AG08395 (cell line): ENCODE results near the gene SLC27A1.
"Not testable (repeated sequence)": the region's sequence is repeated elsewhere in the genome, so short reads cannot be mapped to it uniquely, and the experiment has no call there.

Source experiments
- DNase-seq: peaks from one replicate; pipeline ENCODE4 v3.0.0; 2012; ENCODE audit warnings: mixed read lengths, low spot score

Gene SLC27A1

DNA sequence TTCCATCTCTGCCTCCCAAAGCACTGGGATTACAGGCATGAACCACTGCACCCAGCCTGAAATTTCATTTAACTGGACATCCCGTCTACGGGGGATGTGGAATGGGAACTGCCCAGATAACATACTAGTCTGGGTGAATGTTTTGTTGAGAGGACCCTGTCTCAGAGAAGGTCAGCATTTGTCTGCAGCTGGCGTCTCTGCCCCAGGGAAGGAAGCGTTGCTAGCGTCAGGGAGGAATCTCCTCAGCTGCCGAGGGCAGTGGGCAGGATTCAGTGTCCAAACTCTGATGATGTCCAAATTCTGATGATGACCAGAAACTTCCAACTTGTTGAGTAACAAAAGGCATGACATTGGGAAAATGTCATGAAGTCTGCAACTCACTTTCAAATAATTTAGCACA lies 12.7 kb upstream of the SLC27A1 start:
- DNase-seq: no peak

- DNase-seq: no peak
Measured at GRCh38 chr19:17458970-17459369, 11.4 kb upstream of the SLC27A1 start.

GRCh38 chr19:17460372-17461230 lies 9.7 kb upstream of the SLC27A1 start, which contains the start of gene NXNL1:
TSS of gene NXNL1 (minus strand) at chr19:17460926. CDS start at chr19:17460869, 57 bp downstream.
- no peak for DNase-seq

DNA sequence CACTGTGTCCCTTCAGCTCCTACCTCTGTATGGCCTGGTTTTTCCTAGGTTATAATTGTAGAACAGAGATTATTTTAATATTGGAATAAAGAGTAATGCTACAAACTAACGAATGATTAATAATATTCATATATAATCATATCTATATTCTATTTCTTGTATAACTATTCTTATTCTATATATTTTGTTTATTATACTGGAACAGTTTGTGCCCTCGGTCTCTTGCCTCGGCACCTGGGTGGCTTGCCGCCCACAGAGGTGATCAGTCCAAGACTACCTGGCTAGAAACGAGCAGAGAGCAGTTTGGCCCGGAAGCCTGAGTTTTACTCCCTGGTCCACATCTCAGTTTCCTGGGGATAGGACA lies 3.9 kb upstream of the SLC27A1 start:
- no peak for DNase-seq

- DNase-seq: no peak
Measured at GRCh38 chr19:17467471-17468301, 2.6 kb upstream of the SLC27A1 start.

DNA sequence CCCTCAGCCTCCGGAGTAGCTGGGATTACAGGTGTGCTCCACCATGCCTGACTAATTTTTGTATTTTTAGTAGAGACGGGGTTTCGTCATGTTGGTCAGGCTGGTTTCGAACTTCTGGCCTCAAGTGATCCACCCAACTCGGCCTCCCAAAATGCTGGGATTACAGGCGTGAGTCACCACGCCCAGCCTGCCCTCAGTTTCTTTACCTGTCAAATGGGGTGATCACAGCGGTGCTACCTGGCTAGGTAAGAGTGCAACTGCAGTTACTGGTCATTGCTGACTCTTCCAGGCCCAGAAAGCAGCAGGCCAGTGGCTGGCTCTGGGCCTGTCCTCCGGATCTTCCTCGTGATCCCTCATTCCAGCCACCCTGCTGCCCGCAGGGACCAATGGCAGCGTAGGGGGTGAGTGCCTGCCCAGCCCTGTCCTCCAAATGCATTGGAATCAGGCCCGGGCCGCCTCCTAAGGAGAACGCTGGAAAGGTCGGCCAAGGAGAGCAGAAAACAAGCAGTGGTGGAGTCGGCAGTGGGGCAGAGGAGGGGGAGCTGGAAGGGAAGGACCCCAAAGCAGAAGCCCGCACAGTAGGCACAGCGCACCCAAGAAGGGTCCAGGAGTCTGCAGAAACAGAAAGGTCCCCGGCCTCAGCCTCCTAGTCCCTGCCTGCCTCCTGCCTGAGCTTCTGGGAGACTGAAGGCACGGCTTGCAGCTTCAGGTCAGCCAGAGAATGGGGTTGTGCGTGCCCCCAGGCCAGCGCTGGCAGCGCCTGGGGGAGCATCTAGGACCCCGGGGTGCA lies 1.8 kb upstream of the SLC27A1 start:
- peak; percentile 47 for DNase-seq

DNA sequence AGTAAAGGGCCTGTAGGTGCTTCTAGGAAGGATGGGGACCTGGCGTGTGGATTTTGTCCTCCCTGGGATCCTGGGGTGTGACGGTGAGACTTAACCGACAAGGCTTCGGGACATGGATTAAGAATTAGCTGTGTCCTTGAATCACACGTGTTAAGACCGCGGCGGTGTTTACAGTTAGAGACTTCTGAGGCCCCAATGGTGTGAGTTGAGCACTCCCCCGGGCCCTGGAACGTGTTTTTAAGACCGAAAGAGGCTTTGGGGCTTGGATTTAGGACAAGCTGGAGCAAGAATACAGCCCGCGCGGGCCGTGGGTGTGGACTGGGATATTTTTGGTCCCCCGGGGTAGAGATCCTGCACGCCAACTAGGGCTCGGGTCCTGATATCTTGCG lies 1.2 kb upstream of the SLC27A1 start:
- no peak for DNase-seq

GRCh38 chr19:17469481-17470067 lies 750 bp upstream of the SLC27A1 start:
- peak; percentile 92 for DNase-seq

DNA sequence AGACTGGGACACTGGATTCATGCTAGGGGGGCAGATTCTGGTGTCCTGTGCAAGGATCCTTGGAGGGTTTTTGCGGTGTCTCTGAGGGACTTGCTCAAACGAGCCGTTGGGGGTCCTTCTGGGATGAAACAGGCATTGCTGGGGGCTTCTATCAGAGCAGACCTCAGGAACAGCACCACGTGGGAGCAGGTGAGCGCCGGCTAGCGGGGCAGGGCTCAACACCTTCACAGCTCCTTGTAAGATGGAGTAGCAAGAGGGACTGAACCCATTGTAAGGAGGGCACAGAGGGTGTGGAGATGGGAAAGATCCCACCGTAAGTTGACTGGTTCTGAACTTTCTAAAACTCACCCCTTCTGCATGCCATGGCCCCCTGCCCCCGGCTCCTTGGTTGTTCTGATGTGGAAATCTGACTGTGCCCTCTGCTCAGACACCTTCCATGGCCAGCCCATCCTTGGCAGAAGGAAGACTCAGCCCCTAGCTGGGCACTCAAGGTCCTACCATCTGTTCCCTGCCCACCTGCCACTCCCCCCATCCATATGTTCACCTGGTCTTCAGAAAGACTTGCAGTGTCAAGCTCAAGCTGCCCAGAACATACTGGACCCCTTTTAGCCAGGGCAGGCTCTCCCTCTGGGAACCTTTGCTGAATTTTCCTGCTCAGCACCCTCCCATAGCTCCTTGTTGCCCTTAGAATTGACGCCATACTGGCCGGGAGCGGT lies 1.2 kb downstream of the SLC27A1 start:
- DNase-seq: no peak

GRCh38 chr19:17473041-17473440 lies 2.7 kb downstream of the SLC27A1 start:
- peak; percentile 47 for DNase-seq

DNA sequence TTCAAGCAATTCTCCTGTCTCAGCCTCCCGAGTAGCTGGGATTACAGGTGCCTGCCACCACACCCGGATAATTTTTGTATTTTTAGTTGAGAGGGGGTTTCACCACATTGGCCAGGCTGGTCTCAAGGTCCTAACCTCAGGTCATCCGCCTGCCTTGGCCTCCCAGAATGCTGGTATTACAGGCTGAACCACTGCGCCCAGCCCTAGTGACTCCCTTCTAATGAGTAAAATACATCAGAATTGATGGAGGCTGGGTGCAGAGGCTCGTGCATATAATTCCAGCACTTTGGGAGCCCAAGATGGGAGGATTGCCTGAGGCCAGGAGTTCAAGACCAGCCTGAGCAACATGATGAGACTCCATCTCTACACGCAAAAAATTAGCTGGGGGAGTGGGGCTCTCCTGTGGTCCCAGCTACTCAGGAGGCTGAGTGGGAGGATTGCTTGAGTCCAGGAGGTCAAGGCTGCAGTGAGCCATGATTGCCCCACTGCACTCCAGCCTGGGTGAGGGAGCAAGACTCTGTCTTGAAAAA lies 4.8 kb downstream of the SLC27A1 start:
- not testable (repeated sequence) for DNase-seq

DNA sequence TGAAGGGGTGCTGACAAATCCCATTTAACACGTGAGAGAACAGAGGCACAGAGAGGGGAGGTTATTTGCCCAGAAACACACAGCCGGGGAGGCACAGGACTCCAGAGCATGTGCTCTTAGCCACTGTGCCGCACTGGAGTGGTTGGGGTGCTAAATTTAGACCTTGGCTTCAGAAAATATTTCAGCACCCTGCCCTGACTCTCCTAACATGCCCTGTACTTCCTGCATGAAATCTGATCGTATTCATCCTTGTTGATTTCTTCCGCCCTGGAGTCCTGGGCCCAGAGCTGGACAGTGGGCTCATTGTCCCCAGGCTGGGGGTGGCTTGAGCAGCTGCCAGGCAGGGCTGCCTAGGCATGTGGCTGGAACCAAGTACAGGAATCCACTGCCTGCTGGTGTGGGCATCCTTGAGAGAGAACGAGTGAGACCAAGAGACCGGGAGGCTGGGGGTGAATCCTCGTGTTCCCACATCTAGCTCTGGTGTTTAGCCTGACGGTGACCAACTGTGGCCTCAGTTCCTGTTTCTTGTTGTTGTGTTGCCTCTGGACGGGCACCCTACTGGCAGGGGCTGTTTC lies 5.3 kb downstream of the SLC27A1 start:
- DNase-seq: peak; percentile 31

DNA sequence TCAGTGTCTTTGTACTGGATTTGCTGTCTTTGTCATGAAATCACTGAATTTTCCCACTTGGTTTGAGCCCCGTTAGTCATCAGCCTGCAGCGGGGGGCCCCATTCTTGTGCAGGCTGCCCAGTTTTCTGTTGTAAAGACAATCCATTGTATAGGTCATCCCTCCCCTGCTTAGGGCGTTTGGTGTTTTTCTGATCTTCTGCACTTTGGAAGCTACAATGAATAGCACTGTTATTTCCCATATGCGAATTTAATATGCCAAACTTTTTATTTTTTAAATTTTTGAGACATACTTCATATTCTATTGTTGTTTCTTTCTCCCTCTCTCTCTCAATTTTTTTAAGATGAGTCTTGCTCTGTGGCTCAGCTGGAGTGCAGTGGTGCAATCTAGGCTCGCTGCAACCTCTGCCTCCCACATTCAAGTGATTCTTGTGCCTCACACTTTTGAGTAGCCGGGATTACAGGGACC lies 9.0 kb downstream of the SLC27A1 start:
- DNase-seq: peak; percentile 62

- no peak for DNase-seq
Measured at GRCh38 chr19:17481986-17482385, 11.7 kb downstream of the SLC27A1 start.

DNA sequence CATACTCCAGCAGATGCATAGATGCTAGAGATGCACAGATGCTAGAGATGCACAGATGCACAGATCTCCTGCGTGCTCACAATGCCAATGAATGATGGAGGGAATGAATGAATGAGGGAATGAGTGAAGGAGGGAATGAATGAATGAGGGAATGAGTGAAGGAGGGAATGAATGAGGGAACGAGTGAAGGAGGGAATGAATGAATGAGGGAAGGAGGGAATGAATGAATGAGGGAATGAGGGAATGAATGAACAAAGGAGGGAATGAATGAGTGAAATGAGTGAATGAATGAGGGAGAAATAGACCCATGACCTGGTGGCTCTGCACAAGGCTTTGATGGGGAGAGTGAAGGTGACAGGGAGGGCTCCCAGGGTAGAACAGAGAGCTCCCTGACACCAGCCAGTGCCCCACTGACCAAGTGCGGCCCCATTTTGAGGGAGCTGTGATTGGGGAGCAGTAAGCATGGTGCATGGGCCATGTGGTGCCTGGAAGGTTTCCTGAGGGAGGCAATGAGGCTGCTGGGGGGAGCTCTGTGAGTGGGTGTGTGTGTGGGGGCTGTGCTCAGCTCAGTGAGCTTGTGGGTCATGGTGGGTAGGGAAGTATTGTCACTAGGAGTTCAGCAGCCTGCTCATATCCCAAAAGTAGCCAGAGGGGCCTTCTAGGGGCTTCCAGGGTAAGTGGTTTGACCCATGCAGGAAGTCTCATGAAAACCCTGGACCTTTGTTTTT lies 12.7 kb downstream of the SLC27A1 start:
- DNase-seq: no peak

GRCh38 chr19:17483605-17484002 lies 13.3 kb downstream of the SLC27A1 start:
- no peak for DNase-seq

GRCh38 chr19:17484520-17485185 lies 14.3 kb downstream of the SLC27A1 start:
- DNase-seq: no peak

- no peak for DNase-seq
Measured at GRCh38 chr19:17486545-17487240, 16.4 kb downstream of the SLC27A1 start.
